HG03196 (cell line): Measurements from ENCODE around the gene SPTB.

Source experiments
- ATAC-seq: cut with Tn5 transposase; IDR thresholded peaks from one replicate; pipeline ENCODE4 v1.9.1; 2021; ENCODE audit not compliant: unreplicated experiment

The SPTB gene

GRCh38 chr14:64889352-64889751 is 9.6 kb upstream of the SPTB start:
- no peak for ATAC-seq

DNA sequence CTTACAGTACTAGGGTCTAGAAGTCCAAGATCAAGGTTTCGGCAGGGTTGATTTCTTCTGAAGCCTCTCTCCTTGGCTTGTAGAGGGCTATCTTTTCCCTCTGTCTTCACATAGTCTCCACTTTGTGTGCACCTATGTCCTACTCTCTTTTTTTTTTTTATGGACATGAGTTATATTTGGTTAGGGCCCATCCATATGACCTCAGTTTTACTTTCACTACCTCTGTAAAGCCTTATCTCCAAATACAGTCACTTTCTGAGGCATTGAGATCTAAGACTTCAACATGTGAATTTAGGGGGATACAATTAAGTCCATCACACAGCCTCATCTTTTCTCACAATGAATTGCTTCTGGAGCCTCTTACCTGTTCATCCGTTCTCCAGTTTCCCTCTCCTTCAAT is 5.9 kb upstream of the SPTB start:
- ATAC-seq = no peak

DNA sequence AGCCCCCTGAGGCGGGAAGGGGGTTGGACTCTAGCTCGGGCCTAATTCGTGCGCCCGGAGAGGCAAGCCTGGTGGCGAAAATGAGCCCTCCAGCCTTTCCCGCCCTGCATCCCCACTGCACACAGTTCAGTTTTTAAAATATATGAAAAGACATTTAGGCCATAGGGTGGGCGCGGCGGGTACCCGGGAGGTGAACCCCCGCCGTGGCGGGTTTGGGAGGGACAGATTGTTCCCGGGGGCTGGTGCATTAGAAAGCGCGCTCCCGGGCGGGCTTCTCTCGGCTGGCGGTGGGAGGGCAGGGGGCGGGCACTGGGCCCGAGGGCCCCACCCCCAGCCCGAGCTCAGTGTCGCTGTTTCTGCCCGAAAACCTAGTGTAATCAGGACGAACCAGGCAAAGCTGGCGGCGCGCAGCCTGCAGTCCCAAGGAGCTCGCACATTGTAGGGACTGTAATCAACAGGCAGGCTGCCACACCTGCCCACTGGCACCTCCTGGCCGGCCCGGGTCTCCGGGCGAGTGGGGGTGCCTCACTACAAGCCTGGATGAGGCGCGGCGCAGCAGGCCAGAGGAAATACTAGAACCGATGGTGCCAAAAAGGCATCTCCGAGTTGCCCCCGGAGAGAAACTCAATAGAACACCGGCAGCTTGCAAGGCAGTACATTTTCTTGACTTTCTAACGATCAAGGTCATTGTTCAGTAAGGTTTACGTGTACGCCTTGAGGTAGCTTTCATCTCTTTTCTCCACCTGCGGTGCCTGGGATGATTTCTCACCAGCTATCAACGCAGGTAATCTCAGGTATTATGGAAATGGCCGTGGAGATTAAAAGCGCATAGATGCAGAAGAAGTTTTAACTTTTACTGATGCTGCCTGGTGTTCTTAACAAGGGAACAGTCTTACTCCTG is 764 bp upstream of the SPTB start:
- no peak for ATAC-seq

DNA sequence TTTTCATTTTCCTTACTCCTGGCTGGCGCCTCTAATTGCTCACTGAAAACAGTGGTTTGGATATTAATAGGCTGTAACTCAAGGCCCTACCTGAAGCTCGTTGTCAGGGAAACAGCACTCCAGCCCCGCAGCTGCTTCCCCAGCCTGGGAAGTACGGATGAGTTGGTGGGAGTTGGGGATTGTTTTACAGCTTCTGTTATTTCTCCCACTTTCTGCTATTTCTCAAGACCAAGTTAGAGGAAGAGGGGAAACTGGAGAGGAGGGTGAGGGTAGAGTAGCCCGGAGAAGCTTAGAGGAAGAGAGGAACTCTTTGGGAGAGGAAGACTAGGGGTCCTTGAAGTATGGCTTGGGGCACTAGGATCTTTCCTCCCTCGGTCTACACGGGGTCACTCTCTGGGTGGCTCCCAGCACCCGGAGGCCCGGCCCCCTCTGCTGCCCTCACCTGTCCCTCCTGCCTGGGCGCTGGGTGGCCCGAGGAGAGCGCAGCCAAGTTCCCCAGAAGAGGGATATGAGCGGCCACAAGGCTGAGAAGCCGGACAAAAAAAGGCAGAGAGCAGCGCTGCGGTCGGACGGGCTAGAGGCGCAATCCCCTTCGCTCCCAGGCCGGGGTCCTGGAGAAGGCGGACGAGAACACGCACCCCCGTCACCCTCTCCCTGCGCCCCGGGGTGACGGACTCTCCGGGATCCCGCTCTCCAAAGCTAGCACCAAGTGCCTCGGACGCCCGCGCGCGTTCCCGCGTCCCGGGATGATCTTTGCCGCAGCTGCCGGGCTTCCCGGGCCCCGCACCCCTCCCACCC is 671 bp downstream of the SPTB start:
- no peak for ATAC-seq

- ATAC-seq = no peak
These were observed 1.9 kb downstream of the SPTB start for GRCh38 chr14:64877846-64878245.

- ATAC-seq = no peak
These were observed 4.4 kb downstream of the SPTB start for GRCh38 chr14:64875350-64875749.

DNA sequence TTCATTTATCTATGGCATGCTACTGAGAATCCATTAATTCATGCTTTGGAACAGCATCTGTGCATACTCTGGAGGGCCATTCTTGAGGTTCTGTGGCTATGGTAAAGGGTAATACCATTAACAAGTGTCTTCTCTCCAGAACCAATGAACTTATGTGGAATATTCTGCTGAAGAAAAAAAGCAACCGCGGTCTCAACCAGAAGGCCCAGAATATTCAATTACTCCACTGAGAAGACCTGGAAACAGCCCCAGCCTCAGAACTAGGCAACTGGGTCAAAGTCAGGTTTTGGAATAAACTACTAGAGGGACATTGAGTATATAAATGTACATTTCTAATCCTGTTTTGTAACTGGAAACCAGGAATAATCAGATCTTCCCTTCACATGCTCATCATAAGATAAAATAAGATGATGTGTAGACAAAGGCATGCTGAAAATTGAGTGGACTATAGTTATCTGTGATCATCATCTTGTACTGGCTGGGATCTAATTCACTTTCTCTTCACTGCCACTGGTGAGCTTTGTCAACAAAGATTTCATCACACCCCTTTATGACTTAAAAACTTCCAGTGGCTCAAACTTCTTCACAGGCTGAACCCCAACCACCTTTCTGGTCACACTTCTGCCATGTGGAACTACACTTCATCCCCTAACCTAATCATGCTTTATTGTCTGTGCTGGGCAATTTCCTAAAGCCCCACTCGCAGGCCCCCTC is 6.0 kb downstream of the SPTB start:
- ATAC-seq = no peak

DNA sequence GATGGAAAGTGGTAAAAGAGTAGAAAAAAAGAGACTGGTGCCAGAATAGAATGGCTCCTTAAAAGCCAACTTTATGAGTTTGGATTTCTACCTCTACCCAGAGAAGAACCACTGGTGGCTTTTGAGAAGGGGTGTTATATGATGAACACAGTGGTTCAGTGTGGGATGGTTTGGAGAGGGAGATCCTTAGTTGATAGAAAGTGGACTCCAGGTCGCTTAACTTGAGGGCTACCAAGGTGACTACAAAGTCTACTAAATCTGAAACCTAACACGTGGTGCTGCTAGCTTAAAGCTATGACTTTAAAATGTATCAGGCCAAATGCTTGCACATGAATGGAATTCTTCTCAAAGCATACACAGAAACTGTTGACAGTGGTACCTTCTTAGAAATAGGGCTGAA is 8.4 kb downstream of the SPTB start:
- no peak for ATAC-seq

DNA sequence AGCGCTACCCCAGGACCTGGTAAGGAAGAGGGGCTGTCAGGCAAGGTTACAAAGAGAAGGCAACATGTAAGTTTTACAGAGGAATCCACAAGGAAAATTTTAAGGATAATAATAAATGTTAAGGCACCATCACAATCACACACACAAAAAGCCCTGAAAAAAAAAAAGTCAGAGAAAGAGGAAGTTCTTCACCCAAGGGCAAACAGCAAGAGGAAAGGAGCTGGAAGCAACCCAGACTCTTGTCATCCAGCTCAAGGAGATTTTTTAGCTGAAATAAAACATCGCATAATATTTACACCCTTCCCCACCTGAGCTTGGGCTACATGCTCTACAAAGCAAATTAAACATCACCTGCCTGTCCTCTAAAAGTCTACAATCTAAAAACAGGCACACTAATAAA is 9.5 kb downstream of the SPTB start:
- ATAC-seq = no peak

DNA sequence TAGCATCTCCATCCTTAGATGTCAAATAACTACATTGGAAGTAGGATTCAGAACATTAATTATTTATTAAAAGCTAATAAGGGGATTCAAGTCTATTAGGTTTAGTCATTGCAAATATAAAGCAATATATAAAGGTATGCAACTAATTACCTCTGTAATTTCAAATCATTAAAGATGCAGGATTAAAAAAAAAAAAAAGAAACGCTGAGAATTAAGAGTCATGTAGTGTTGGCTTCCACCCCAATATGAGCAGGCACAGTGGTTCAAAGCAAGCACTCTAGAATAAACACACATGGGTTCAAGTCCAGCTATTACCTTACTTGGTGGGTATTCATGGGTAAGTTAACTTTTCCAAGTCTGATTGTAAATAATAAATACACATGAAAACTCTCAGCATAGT is 10.9 kb downstream of the SPTB start:
- no peak for ATAC-seq

- no peak for ATAC-seq
These were observed 11.3 kb downstream of the SPTB start for GRCh38 chr14:64868379-64868778.

GRCh38 chr14:64867182-64867581 is 12.5 kb downstream of the SPTB start:
- ATAC-seq = no peak

DNA sequence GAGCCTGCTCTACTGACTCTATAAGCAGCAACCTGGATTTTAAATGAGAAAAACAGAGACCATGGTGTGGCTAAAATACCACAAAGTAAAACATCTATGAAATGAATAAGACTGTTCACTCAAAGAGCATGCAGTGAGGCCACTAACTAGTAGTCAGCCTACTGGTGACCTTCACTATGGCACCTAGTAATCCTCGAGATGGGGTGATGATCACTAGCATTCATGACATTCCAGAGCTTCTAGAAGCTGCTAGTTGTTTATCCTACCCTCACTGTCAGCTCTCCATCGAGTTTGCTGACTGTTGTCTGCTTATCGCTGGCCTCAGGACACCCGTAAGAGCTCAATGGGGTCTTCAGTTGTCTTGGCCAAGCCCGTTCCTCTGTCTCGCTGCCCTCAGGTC is 13.7 kb downstream of the SPTB start:
- ATAC-seq = no peak

GRCh38 chr14:64865109-64865508 is 14.6 kb downstream of the SPTB start:
- ATAC-seq = no peak

- no peak for ATAC-seq
These were observed 15.4 kb downstream of the SPTB start for GRCh38 chr14:64864258-64864657.

GRCh38 chr14:64861916-64862315 is 17.8 kb downstream of the SPTB start:
- no peak for ATAC-seq

DNA sequence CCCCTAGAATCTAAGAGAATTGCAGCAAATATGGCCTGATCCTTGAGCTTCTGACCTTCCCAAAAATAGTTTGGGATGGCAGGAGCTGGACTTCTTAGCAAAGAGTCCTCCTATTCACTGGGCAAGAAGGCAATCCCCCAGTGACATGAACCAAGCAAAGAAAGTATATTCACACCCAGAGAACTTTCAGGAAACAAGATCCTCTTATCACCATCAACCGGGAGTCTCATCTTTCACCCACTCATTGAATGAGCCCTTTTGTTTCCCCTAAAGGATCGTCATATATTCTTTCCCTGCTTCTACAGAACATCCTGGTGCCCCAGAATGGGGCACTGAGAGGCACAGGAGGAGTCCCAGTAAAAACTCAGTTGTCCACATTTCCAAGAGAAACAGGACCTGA is 19.7 kb downstream of the SPTB start:
- no peak for ATAC-seq

DNA sequence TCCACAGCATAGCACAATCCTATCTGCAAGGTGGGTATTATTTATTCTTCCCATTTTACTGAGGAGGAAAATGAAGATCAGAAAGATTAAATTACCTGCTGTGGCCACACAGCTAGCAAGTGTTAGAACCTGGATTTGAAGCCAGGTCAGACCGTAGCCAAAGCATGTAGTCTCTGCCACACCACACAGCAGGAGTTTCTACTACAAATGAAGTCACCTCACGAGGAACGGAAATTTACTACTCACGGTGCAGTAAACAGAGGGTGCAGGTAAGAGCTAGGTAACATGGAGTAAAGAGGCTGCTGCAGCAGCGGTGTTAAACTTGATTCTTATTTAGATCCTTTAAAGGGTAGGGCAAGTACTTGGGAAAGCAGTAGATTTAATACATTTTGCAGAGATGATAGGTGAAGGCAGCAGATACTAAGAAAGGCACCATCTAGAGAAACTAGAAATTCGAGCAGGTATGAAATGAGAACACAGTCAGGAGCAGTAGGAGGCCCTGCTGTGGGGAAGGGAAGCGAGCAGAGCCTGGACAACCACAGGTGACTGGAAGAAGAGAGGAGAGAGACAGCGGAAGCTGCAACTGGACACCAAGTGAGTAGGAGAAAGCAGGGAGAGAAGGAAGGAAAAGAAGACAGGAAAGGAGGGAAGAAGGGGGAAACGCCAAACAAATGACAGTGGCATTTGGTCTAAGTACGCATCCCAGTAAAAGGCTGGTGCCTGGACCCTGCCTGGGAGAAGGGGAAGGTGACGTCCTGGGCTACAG is 21.5 kb downstream of the SPTB start:
- no peak for ATAC-seq

DNA sequence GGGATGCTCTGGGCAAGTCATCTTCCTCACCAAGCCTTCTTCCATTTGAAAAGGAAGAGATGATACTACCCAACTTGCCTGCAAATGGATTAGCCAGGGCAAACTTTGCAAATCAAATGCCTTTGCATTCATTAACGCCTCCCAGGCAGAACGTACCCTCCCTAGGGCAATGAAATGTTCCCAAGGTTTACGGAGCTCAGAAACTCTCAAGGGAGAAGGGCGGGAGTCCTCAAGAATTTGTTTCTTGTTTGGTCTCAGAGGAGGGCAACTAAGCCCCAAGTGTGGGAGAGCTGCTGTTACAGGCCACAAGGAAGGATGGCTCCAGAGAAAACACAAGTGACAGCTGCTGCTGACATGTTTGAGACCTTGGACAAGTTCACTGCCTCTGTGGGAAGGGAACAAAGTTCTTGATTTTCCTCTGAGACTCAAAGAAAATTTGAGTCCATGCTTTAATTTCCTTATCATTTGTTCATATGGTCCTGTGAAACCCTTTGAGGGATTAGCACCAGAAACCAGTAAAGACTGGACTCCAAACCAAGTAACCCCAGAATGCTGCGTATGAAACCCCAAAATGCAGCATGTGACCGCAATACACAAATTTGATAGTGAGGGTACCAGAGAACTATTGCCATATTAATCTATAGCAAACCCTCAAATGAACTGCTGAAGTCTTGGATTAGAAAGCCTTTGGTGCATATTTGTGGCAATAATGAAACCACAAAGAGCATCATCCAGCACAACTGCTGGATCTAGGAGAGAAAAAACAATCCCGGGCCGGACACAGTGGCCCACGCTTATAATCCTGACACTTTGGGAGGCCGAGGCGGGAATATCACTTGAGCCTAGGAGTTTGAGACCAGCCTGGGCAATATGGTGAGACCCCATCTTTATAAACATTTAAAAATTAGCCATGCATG is 22.9 kb downstream of the SPTB start:
- no peak for ATAC-seq
